ENCODE results near the gene CALCA. TPM values are rescaled to one million over a fixed set of nuclear protein-coding genes. Genes with fewer than 3 reads are reported as not detected.

CALCA gene
- total RNA-seq, 1 donor from 2014 or later: 6.0 TPM

DNA sequence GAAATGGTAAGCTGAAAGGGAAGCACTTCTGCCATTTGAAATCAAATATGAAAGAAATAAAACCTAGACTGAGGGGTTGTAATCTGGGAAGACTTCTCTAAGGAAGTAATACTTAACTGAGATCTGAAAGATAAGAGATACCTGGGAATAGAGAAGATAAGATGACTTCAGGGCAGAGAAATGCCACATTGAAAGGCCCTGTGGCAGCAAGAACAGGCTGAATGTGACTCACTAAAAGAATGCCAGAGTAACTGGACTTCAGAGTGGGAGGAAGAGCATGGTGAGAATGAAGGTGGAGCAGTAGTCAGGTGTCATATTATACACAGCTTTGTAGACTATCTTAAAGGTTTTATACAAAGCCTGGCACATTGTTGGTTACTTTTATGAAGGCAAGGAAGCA is 17.6 kb downstream of the CALCA start:
- TF ChIP-seq, protein P1, sequence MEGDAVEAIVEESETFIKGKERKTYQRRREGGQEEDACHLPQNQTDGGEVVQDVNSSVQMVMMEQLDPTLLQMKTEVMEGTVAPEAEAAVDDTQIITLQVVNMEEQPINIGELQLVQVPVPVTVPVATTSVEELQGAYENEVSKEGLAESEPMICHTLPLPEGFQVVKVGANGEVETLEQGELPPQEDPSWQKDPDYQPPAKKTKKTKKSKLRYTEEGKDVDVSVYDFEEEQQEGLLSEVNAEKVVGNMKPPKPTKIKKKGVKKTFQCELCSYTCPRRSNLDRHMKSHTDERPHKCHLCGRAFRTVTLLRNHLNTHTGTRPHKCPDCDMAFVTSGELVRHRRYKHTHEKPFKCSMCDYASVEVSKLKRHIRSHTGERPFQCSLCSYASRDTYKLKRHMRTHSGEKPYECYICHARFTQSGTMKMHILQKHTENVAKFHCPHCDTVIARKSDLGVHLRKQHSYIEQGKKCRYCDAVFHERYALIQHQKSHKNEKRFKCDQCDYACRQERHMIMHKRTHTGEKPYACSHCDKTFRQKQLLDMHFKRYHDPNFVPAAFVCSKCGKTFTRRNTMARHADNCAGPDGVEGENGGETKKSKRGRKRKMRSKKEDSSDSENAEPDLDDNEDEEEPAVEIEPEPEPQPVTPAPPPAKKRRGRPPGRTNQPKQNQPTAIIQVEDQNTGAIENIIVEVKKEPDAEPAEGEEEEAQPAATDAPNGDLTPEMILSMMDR (IDR thresholded peaks at IDR 0.05; ENCODE audit: insufficient read depth, low read length, poor library complexity, severe bottlenecking): no peak
- no peak overlapping the region for H3K4me3 ChIP-seq (ENCODE audit: low read depth, low read length)
- DNase-seq (ENCODE audit: low read depth): no peak
- no peaks in the 10 kb centered on the region for H3K27me3 ChIP-seq (ENCODE audit: control insufficient read depth, insufficient read depth, low read length)
- H3K36me3 ChIP-seq (ENCODE audit: control insufficient read depth, insufficient read depth, low read length): no peaks in the 10 kb centered on the region

GRCh38 chr11:14953904-14954303 is 18.2 kb downstream of the CALCA start:
- TF ChIP-seq, protein P1 (IDR thresholded peaks at IDR 0.05; ENCODE audit: insufficient read depth, low read length, poor library complexity, severe bottlenecking): no peak
- H3K36me3 ChIP-seq (ENCODE audit: control insufficient read depth, insufficient read depth, low read length): no peaks in the 10 kb centered on the region
- no peak for DNase-seq (ENCODE audit: low read depth)
- no peaks in the 10 kb centered on the region for H3K27me3 ChIP-seq (ENCODE audit: control insufficient read depth, insufficient read depth, low read length)
- no peak overlapping the region for H3K4me3 ChIP-seq (ENCODE audit: low read depth, low read length)

- TF ChIP-seq, protein P1 (IDR thresholded peaks at IDR 0.05; ENCODE audit: insufficient read depth, low read length, poor library complexity, severe bottlenecking): no peak
- H3K4me3 ChIP-seq (ENCODE audit: low read depth, low read length): no peak overlapping the region
- no peaks in the 10 kb centered on the region for H3K27me3 ChIP-seq (ENCODE audit: control insufficient read depth, insufficient read depth, low read length)
- no peaks in the 10 kb centered on the region for H3K36me3 ChIP-seq (ENCODE audit: control insufficient read depth, insufficient read depth, low read length)
- DNase-seq (ENCODE audit: low read depth): no peak
These were observed 22.6 kb downstream of the CALCA start for GRCh38 chr11:14949437-14950147.

GRCh38 chr11:14942745-14943144 is 29.4 kb downstream of the CALCA start:
- no peak overlapping the region for H3K4me3 ChIP-seq (ENCODE audit: low read depth, low read length)
- H3K36me3 ChIP-seq (ENCODE audit: control insufficient read depth, insufficient read depth, low read length): no peaks in the 10 kb centered on the region
- TF ChIP-seq, protein P1 (IDR thresholded peaks at IDR 0.05; ENCODE audit: insufficient read depth, low read length, poor library complexity, severe bottlenecking): no peak
- H3K27me3 ChIP-seq (ENCODE audit: control insufficient read depth, insufficient read depth, low read length): no peaks in the 10 kb centered on the region
- DNase-seq (ENCODE audit: low read depth): no peak

- H3K4me3 ChIP-seq (ENCODE audit: low read depth, low read length): no peak overlapping the region
- TF ChIP-seq, protein P1 (IDR thresholded peaks at IDR 0.05; ENCODE audit: insufficient read depth, low read length, poor library complexity, severe bottlenecking): no peak
- no peaks in the 10 kb centered on the region for H3K27me3 ChIP-seq (ENCODE audit: control insufficient read depth, insufficient read depth, low read length)
- H3K36me3 ChIP-seq (ENCODE audit: control insufficient read depth, insufficient read depth, low read length): no peaks in the 10 kb centered on the region
- no peak for DNase-seq (ENCODE audit: low read depth)
These were observed 33.2 kb downstream of the CALCA start for GRCh38 chr11:14938936-14939335.
